ENCODE results near the gene NUDT14. TPM values are rescaled to one million over a fixed set of nuclear protein-coding genes. Genes with fewer than 3 reads are reported as not detected.

Gene NUDT14
- total RNA-seq, 4 donors from 2014 or later = 0.66 to 2.7 (median 1.8) TPM

- Histone ChIP-seq H3K4me1 (peaks cover 0 to 26% (median 10%) of the 10 kb centered on the region in 4 donors), H3K27ac (no peak overlapping the region), H3K27me3 (no peaks in the 10 kb centered on the region), H3K9me3 (no peaks in the 10 kb centered on the region), H3K4me3 (no peak overlapping the region), H3K36me3 (peaks cover 0 to 65% (median 0%) of the 10 kb centered on the region in 3 donors)
- TF ChIP-seq POLR2A (IDR thresholded peaks at IDR 0.05) = no peak
- TF ChIP-seq EP300 (IDR thresholded peaks at IDR 0.05) = no peak
- TF ChIP-seq CTCF (IDR thresholded peaks at IDR 0.05) = no peak
- DNase-seq (ENCODE audit: low spot score in 2 of 2) = no peak
- WGBS, 2 donors = 85 to 94% methylated on average over 14 to 16 of the region's 16 CpGs
Measured at GRCh38 chr14:105209646-105210045, 28.5 kb upstream of the NUDT14 start.

- peaks cover 0 to 59% (median 0%) of the 10 kb centered on the region in 3 donors for H3K36me3 ChIP-seq
- TF ChIP-seq CTCF (IDR thresholded peaks at IDR 0.05) (no peak), POLR2A (IDR thresholded peaks at IDR 0.05) (no peak), EP300 (IDR thresholded peaks at IDR 0.05) (no peak)
- H3K27me3 ChIP-seq = no peaks in the 10 kb centered on the region
- H3K27ac ChIP-seq = no peak overlapping the region
- 85 to 95% methylated on average over 8 of the region's 8 CpGs for WGBS, 2 donors
- H3K4me3 ChIP-seq = no peak overlapping the region
- no peaks in the 10 kb centered on the region for H3K9me3 ChIP-seq
- H3K4me1 ChIP-seq = peaks cover 0 to 32% (median 16%) of the 10 kb centered on the region in 4 donors
- DNase-seq (ENCODE audit: low spot score in 2 of 2) = no peak
Measured at GRCh38 chr14:105209091-105209490, 28.0 kb upstream of the NUDT14 start.

- no peak for DNase-seq (ENCODE audit: low spot score in 2 of 2)
- Histone ChIP-seq H3K36me3 (peaks cover 0 to 55% (median 0%) of the 10 kb centered on the region in 3 donors), H3K9me3 (no peaks in the 10 kb centered on the region), H3K27me3 (peaks cover 0 to under 1% of the 10 kb centered on the region in 2 donors), H3K27ac (no peak overlapping the region), H3K4me1 (peaks cover 0 to 36% (median 18%) of the 10 kb centered on the region in 4 donors), H3K4me3 (no peak overlapping the region)
- no peak for TF ChIP-seq CTCF (IDR thresholded peaks at IDR 0.05)
- no peak for TF ChIP-seq POLR2A (IDR thresholded peaks at IDR 0.05)
- no peak for TF ChIP-seq EP300 (IDR thresholded peaks at IDR 0.05)
- 85 to 91% methylated on average over 12 of the region's 12 CpGs for WGBS, 2 donors
Measured at GRCh38 chr14:105208738-105209075, 27.6 kb upstream of the NUDT14 start.

- WGBS, 2 donors = 87 to 89% methylated on average over 22 to 25 of the region's 25 CpGs
Measured at GRCh38 chr14:105207996-105208737, 27.1 kb upstream of the NUDT14 start.

More at GRCh38 chr14:105207996-105208737, 27.1 kb upstream of the NUDT14 start:
- no peak for DNase-seq (ENCODE audit: low spot score in 2 of 2)
- TF ChIP-seq POLR2A (IDR thresholded peaks at IDR 0.05) = no peak
- TF ChIP-seq CTCF (IDR thresholded peaks at IDR 0.05) = no peak
- TF ChIP-seq EP300 (IDR thresholded peaks at IDR 0.05) = no peak
- Histone ChIP-seq H3K9me3 (no peaks in the 10 kb centered on the region), H3K4me1 (peaks cover 0 to 41% (median 18%) of the 10 kb centered on the region in 4 donors), H3K4me3 (no peak overlapping the region), H3K36me3 (peaks cover 0 to 50% (median 0%) of the 10 kb centered on the region in 3 donors), H3K27me3 (peaks cover 0 to 6% of the 10 kb centered on the region in 2 donors), H3K27ac (no peak overlapping the region)

Measured in tibial nerve (tissue), 4 donors.